Activated CD4-positive, alpha-beta T cell treated with anti-CD3 and anti-CD28 coated beads for 1 hour (primary cell): ENCODE measurements around the gene TTC39C.
"Not testable (repeated sequence)": the region's sequence is repeated elsewhere in the genome, so short reads cannot be mapped to it uniquely, and the experiment has no call there.

Source experiments
- DNase-seq: peaks from one replicate; pipeline ENCODE4 v3.0.0-alpha.2; 2020

TTC39C gene

GRCh38 chr18:24138789-24139616 is 124.4 kb downstream of the TTC39C start, which contains the start of gene CABYR:
CABYR (plus strand) TSS chr18:24139062; CDS start chr18:24143115, 4,053 bp downstream.
- DNase-seq = peak; percentile 60

- no peak for DNase-seq
These were observed 126.1 kb downstream of the TTC39C start for GRCh38 chr18:24140697-24141096.

- DNase-seq = no peak
These were observed 127.8 kb downstream of the TTC39C start for GRCh38 chr18:24142376-24142775.

- not testable (repeated sequence) for DNase-seq
These were observed 135.0 kb downstream of the TTC39C start for GRCh38 chr18:24149591-24149990.

- no peak for DNase-seq
These were observed 138.8 kb downstream of the TTC39C start for GRCh38 chr18:24153397-24153796.

GRCh38 chr18:24157855-24158254 is 143.3 kb downstream of the TTC39C start:
- no peak for DNase-seq

GRCh38 chr18:24160086-24160485 is 145.5 kb downstream of the TTC39C start:
- no peak for DNase-seq

- DNase-seq = no peak
These were observed 146.8 kb downstream of the TTC39C start for GRCh38 chr18:24161304-24161703.

GRCh38 chr18:24168496-24168895 is 153.9 kb downstream of the TTC39C start:
- DNase-seq = no peak

GRCh38 chr18:24170360-24170759 is 155.8 kb downstream of the TTC39C start:
- DNase-seq = no peak

GRCh38 chr18:24173997-24174396 is 159.4 kb downstream of the TTC39C start:
- DNase-seq = no peak

- no peak for DNase-seq
These were observed 162.3 kb downstream of the TTC39C start for GRCh38 chr18:24176727-24177416.

GRCh38 chr18:24177499-24178133 is 163.1 kb downstream of the TTC39C start:
- DNase-seq = no peak

GRCh38 chr18:24180048-24180447 is 165.5 kb downstream of the TTC39C start:
- no peak for DNase-seq

- no peak for DNase-seq
These were observed 167.3 kb downstream of the TTC39C start for GRCh38 chr18:24181806-24182205.
